MG63 (cell line): ENCODE measurements around the gene ANKRD34A. TPM values are rescaled to one million over a fixed set of nuclear protein-coding genes. Genes with fewer than 3 reads are reported as not detected.
A peak's percentile ranks its signal among the peaks of the same experiment; 100 is the strongest.

Experiments
- DNase-seq: peaks from one replicate; pipeline ENCODE4 v3.0.0-alpha.2; 2020
- H3K27me3 ChIP-seq: fragments of 250-450 bp; sonication (Bioruptor Pico); 2 replicates; pipeline ENCODE4 v1.5.1; 2020; ENCODE audit warnings: mild to moderate bottlenecking, moderate library complexity
- H3K36me3 ChIP-seq: fragments of 250-450 bp; sonication (Bioruptor Pico); 2 replicates; pipeline ENCODE4 v1.5.1; 2020; ENCODE audit warnings: mild to moderate bottlenecking, moderate library complexity
- H3K4me3 ChIP-seq: fragments of 250-450 bp; sonication (Bioruptor Pico); 2 replicates; pipeline ENCODE4 v1.5.1; 2020; ENCODE audit warnings: mild to moderate bottlenecking, moderate library complexity
- H3K9me3 ChIP-seq: fragments of 250-450 bp; sonication (Bioruptor Pico); 2 replicates; pipeline ENCODE4 v1.5.1; 2020; ENCODE audit warnings: mild to moderate bottlenecking, moderate library complexity
- total RNA-seq: library from RNA; depleted of rRNA; stranded (reverse); fragments of >200 nt; shearing (Covaris generic); gene quantifications from 2 replicates; pipeline ENCODE4 v1.2.3, GENCODE V29; 2014; ENCODE audit warnings: low replicate concordance

ANKRD34A gene
- total RNA-seq, 1 experiment from 2014 or later, result 0.30 TPM

GRCh38 chr1:145993618-145994390 is 29.4 kb upstream of the ANKRD34A start:
- no peak for DNase-seq
- H3K4me3 ChIP-seq, result peak overlapping the region; percentile 56

DNA sequence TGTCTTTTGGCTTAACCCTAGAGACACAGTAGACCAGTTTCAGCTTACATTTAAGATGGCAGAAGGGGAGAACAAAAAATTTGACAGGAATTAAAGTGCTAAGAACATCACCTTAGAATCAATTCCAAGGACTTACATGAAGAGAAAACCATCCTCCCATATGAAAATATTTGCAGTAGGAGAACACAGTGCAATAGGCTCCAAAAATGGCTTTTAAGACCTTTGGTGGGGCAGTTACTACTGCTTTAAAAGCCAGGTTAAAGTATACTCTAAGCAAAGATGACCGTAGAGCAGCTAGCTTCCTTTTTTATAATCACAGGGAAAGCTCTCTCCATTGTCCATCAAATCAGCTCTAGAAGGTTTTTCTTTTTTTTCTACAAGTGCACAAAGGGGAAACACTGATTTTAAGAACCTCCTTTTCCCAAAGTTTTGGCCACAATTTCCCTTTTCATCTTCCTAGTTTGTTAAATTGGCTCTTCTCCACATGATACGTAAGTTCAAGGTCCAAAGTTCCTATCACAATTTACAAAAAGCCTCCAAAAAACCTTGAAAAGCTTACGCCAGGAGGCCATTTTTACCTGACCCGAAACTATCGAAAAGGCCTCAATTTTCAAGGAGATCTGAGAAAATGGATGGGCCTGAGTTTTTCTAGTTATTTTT is 28.7 kb upstream of the ANKRD34A start:
- Histone ChIP-seq H3K4me3 (no peak overlapping the region), H3K27me3 (no peaks in the 10 kb centered on the region), H3K36me3 (peaks cover 28% of the 10 kb centered on the region), H3K9me3 (no peaks in the 10 kb centered on the region)
- no peak for DNase-seq

More at GRCh38 chr1:145993618-145994390, 29.4 kb upstream of the ANKRD34A start:
- peaks cover 28% of the 10 kb centered on the region for H3K36me3 ChIP-seq
- no peaks in the 10 kb centered on the region for H3K9me3 ChIP-seq
- H3K27me3 ChIP-seq, result no peaks in the 10 kb centered on the region

- Histone ChIP-seq H3K9me3 (no peaks in the 10 kb centered on the region), H3K4me3 (no peak overlapping the region), H3K36me3 (peaks cover 28% of the 10 kb centered on the region), H3K27me3 (no peaks in the 10 kb centered on the region)
- DNase-seq, result no peak
Measured at GRCh38 chr1:145992502-145992936, 28.1 kb upstream of the ANKRD34A start.

GRCh38 chr1:145991735-145992412 is 27.5 kb upstream of the ANKRD34A start:
- no peak for DNase-seq
- H3K27me3 ChIP-seq, result no peaks in the 10 kb centered on the region
- no peak overlapping the region for H3K4me3 ChIP-seq

DNA sequence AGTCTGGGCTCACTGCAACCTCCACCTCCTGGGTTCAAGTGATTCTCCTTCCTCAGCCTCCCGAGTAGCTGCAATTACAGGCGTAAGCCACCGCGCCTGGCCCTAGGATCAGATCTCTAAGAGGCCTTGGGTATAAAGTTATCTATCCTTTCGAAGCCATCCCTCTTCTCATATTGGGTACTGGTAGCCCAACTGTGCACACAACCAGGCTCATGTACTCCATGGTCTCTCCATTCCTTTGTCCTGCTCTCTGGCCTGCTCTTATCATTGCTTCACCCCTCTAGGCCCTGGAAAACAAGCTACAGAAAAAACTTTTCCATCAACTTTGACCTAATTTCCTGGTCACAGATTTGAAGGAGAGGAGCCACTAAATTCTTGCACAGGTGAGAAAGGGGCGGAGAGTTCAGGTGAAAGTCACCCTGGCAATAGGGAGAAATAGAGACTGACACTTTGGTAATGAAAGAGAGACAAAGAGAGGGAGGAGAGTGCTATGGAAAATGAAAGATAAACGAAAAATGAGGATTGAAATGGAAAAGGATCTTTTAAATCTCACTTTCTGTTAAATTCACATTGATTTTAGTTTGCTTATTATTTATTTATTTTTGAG is 26.0 kb upstream of the ANKRD34A start:
- no peak overlapping the region for H3K4me3 ChIP-seq
- H3K36me3 ChIP-seq, result peaks cover 28% of the 10 kb centered on the region
- no peaks in the 10 kb centered on the region for H3K9me3 ChIP-seq
- DNase-seq, result no peak
- H3K27me3 ChIP-seq, result no peaks in the 10 kb centered on the region

More at GRCh38 chr1:145991735-145992412, 27.5 kb upstream of the ANKRD34A start:
- H3K36me3 ChIP-seq, result peaks cover 28% of the 10 kb centered on the region
- no peaks in the 10 kb centered on the region for H3K9me3 ChIP-seq

DNA sequence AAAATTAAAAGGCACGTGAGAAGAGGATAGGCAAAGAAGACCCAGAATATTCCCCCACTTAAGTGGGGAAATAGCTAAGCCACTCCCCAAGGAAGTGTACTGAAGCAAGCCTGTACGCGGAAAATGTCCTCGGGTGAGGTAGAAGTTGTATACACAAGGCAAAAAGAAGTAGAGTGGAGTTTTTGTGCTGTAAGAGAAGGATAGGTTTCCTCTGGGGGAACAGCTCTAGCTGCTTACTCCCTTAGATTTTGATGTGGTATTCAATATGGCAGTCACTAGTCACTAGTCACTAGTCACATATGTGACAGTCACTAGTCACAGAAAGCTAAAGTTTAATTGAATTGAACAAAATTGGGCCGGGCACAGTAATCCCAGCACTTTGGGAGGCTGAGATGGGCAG is 24.4 kb upstream of the ANKRD34A start:
- peaks cover 14% of the 10 kb centered on the region for H3K36me3 ChIP-seq
- H3K9me3 ChIP-seq, result no peaks in the 10 kb centered on the region
- DNase-seq, result no peak
- H3K4me3 ChIP-seq, result no peak overlapping the region
- no peaks in the 10 kb centered on the region for H3K27me3 ChIP-seq

GRCh38 chr1:145987926-145988325 is 23.6 kb upstream of the ANKRD34A start:
- no peak overlapping the region for H3K4me3 ChIP-seq
- H3K27me3 ChIP-seq, result no peaks in the 10 kb centered on the region
- no peak for DNase-seq
- H3K36me3 ChIP-seq, result peaks cover 5% of the 10 kb centered on the region
- H3K9me3 ChIP-seq, result no peaks in the 10 kb centered on the region

DNA sequence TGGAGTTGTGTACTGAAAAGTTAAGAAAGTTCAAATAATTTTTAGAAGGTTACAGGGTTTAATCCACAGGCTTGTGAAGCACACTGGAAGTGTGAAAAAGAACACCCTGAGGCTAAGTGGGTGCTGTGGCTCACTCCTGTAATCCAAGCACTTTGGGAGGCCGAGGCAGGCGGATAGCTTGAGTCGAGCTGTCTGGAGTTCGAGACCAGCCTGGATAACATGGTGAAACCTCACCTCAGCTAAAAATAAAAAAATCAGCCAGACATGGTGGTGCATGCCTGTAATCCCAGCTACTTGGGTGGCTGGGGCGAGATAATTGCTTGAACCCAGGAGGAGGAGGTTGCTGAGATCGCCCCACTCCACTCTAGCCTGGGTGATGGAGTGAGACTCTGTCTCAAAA is 22.2 kb upstream of the ANKRD34A start:
- H3K9me3 ChIP-seq, result no peaks in the 10 kb centered on the region
- H3K27me3 ChIP-seq, result no peaks in the 10 kb centered on the region
- no peaks in the 10 kb centered on the region for H3K36me3 ChIP-seq
- no peak overlapping the region for H3K4me3 ChIP-seq
- no peak for DNase-seq

GRCh38 chr1:145985502-145986439 is 21.4 kb upstream of the ANKRD34A start:
- Histone ChIP-seq H3K4me3 (no peak overlapping the region), H3K9me3 (no peaks in the 10 kb centered on the region), H3K27me3 (no peaks in the 10 kb centered on the region), H3K36me3 (no peaks in the 10 kb centered on the region)
- DNase-seq, result peak; percentile 50

- Histone ChIP-seq H3K27me3 (no peaks in the 10 kb centered on the region), H3K9me3 (no peaks in the 10 kb centered on the region), H3K4me3 (no peak overlapping the region), H3K36me3 (no peaks in the 10 kb centered on the region)
- DNase-seq, result no peak
Measured at GRCh38 chr1:145985129-145985501, 20.7 kb upstream of the ANKRD34A start.

- Histone ChIP-seq H3K36me3 (no peaks in the 10 kb centered on the region), H3K9me3 (no peaks in the 10 kb centered on the region), H3K27me3 (no peaks in the 10 kb centered on the region), H3K4me3 (no peak overlapping the region)
- DNase-seq, result no peak
Measured at GRCh38 chr1:145983960-145984830, 19.8 kb upstream of the ANKRD34A start.

DNA sequence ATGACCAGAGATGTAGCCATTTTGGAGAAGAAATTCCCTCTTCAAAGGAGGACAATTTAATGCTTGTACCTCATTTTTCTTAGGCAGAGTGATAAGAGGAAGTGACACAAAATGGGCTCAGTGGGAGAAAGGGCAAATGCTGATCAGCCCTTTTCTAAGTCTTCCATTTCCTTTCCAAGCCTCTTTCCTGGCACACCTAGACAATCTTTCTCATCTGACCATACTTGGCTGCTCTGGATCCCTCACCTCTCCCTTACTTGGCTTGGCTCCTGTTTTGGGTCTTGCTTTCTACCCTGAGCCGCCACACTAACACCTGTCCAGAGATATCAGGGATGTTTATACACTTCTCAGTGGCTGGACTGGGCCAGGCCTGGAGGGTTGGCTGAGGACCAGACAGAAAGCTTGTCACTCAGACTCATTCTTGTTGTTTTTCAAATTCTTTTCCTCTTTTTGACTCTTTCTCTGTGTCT is 18.9 kb upstream of the ANKRD34A start:
- DNase-seq, result no peak
- Histone ChIP-seq H3K36me3 (no peaks in the 10 kb centered on the region; the same call in 1 of the 2 replicates), H3K4me3 (no peak overlapping the region), H3K9me3 (no peaks in the 10 kb centered on the region), H3K27me3 (no peaks in the 10 kb centered on the region)

GRCh38 chr1:145982010-145982723 is 17.8 kb upstream of the ANKRD34A start:
- no peaks in the 10 kb centered on the region for H3K27me3 ChIP-seq
- H3K9me3 ChIP-seq, result no peaks in the 10 kb centered on the region
- H3K4me3 ChIP-seq, result no peak overlapping the region
- DNase-seq, result no peak
- no peaks in the 10 kb centered on the region; the same call in 1 of the 2 replicates for H3K36me3 ChIP-seq

GRCh38 chr1:145980457-145980994 is 16.2 kb upstream of the ANKRD34A start:
- Histone ChIP-seq H3K4me3 (no peak overlapping the region), H3K27me3 (no peaks in the 10 kb centered on the region), H3K36me3 (no peaks in the 10 kb centered on the region; the same call in 1 of the 2 replicates), H3K9me3 (no peaks in the 10 kb centered on the region)
- DNase-seq, result no peak
